H9 (cell line): ENCODE results near the gene GSE1. TPM values are rescaled to one million over a fixed set of nuclear protein-coding genes. Genes with fewer than 3 reads are reported as not detected.
A peak's percentile ranks its signal among the peaks of the same experiment; 100 is the strongest.

Experiments
- DNase-seq: peaks from one replicate; pipeline ENCODE4 v3.0.0-alpha.2; 2017
- H2AFZ ChIP-seq: one replicate; pipeline ENCODE4 v1.6.1; 2013; ENCODE audit warnings: mild to moderate bottlenecking, low read length, control low read depth, moderate library complexity
- H2AK5ac ChIP-seq: 2 replicates; pipeline ENCODE4 v1.6.1; 2013; ENCODE audit warnings: low read length, control low read depth, mixed read lengths; ENCODE audit not compliant: insufficient read length
- H2BK120ac ChIP-seq: one replicate; pipeline ENCODE4 v1.6.1; 2013; ENCODE audit warnings: low read depth, mild to moderate bottlenecking, low read length, control low read depth, inconsistent platforms; ENCODE audit not compliant: poor library complexity, severe bottlenecking
- H2BK12ac ChIP-seq: 2 replicates; pipeline ENCODE4 v1.6.1; 2013; ENCODE audit warnings: low read length, control low read depth, mixed read lengths, low read depth; ENCODE audit not compliant: insufficient read length
- H2BK15ac ChIP-seq: 2 replicates; pipeline ENCODE4 v1.6.1; 2013; ENCODE audit warnings: low read depth, low read length, control low read depth
- H2BK20ac ChIP-seq: one replicate; pipeline ENCODE4 v1.6.1; 2013; ENCODE audit warnings: low read depth, mild to moderate bottlenecking, low read length, control low read depth, inconsistent platforms; ENCODE audit not compliant: poor library complexity, severe bottlenecking
- H2BK5ac ChIP-seq: 2 replicates; pipeline ENCODE4 v1.6.1; 2013; ENCODE audit warnings: low read length, control low read depth, mixed read lengths; ENCODE audit not compliant: insufficient read length
- H3K14ac ChIP-seq: 2 replicates; pipeline ENCODE4 v1.6.1; 2013; ENCODE audit warnings: low read length, control low read depth; ENCODE audit not compliant: insufficient read depth
- H3K18ac ChIP-seq: 2 replicates; pipeline ENCODE4 v1.6.1; 2013; ENCODE audit warnings: low read depth, mild to moderate bottlenecking, mixed read lengths, low read length, control low read depth; ENCODE audit not compliant: insufficient read length
- H3K23ac ChIP-seq: 2 replicates; pipeline ENCODE4 v1.6.1; 2013; ENCODE audit warnings: low read length, control low read depth, mixed read lengths, low read depth; ENCODE audit not compliant: insufficient read length
- H3K23me2 ChIP-seq: 2 replicates; pipeline ENCODE4 v1.6.1; 2013; ENCODE audit warnings: low read depth, mild to moderate bottlenecking, mixed read lengths, low read length, control low read depth; ENCODE audit not compliant: insufficient read length, poor library complexity, severe bottlenecking
- H3K27ac ChIP-seq: 2 replicates; pipeline ENCODE4 v1.5.1; 2013; ENCODE audit warnings: low read length, control low read depth, mixed read lengths, low read depth; ENCODE audit not compliant: insufficient read length
- H3K27me3 ChIP-seq: 2 replicates; pipeline ENCODE4 v1.6.1; 2013; ENCODE audit warnings: low read length, control low read depth, inconsistent platforms; ENCODE audit not compliant: insufficient read depth
- H3K4ac ChIP-seq: 2 replicates; pipeline ENCODE4 v1.6.1; 2013; ENCODE audit warnings: low read depth, mild to moderate bottlenecking, control low read depth, inconsistent platforms, low read length, moderate library complexity
- H3K4me1 ChIP-seq: 2 replicates; pipeline ENCODE4 v1.6.1; 2013; ENCODE audit warnings: low read length, control low read depth, inconsistent platforms; ENCODE audit not compliant: insufficient read depth
- H3K4me2 ChIP-seq: 2 replicates; pipeline ENCODE4 v1.6.1; 2013; ENCODE audit warnings: low read length, control low read depth, mixed read lengths; ENCODE audit not compliant: insufficient read length, insufficient read depth
- H3K56ac ChIP-seq: 2 replicates; pipeline ENCODE4 v1.6.1; 2013; ENCODE audit warnings: low read depth, mild to moderate bottlenecking, mixed read lengths, low read length, control low read depth; ENCODE audit not compliant: insufficient read length
- H3K79me1 ChIP-seq: 2 replicates; pipeline ENCODE4 v1.6.1; 2013; ENCODE audit warnings: low read depth, mild to moderate bottlenecking, moderate library complexity, low read length, control low read depth, inconsistent platforms; ENCODE audit not compliant: insufficient read depth, poor library complexity, severe bottlenecking
- H3K79me2 ChIP-seq: 2 replicates; pipeline ENCODE4 v1.6.1; 2013; ENCODE audit warnings: low read length, control low read depth, inconsistent platforms; ENCODE audit not compliant: insufficient read depth
- H3K9ac ChIP-seq: 2 replicates; pipeline ENCODE4 v1.6.1; 2013; ENCODE audit warnings: low read length, control low read depth, mixed read lengths; ENCODE audit not compliant: insufficient read length; ENCODE audit errors: extremely low read depth
- H3K9me3 ChIP-seq: one replicate; pipeline ENCODE4 v1.6.1; 2013; ENCODE audit warnings: low read depth, low read length, inconsistent platforms; ENCODE audit not compliant: control insufficient read depth
- H3T11ph ChIP-seq: one replicate; pipeline ENCODE4 v1.6.1; 2013; ENCODE audit warnings: mild to moderate bottlenecking, low read length, control low read depth, inconsistent platforms
- H4K20me1 ChIP-seq: one replicate; pipeline ENCODE4 v1.6.1; 2013; ENCODE audit not compliant: control insufficient read depth, insufficient read length, insufficient read depth
- H4K5ac ChIP-seq: 2 replicates; pipeline ENCODE4 v1.6.1; 2013; ENCODE audit warnings: low read depth, mild to moderate bottlenecking, mixed read lengths, low read length, control low read depth; ENCODE audit not compliant: insufficient read length
- H4K8ac ChIP-seq: replicated peaks from 2 replicates; pipeline ENCODE4 v1.6.1; 2013; ENCODE audit warnings: low read length, control low read depth, mixed read lengths, low read depth; ENCODE audit not compliant: insufficient read length
- H4K91ac ChIP-seq: 2 replicates; pipeline ENCODE4 v1.6.1; 2013; ENCODE audit warnings: low read depth, mild to moderate bottlenecking, moderate library complexity, mixed read lengths, low read length, control low read depth; ENCODE audit not compliant: insufficient read length
- H3K27ac Mint-ChIP-seq, 3 experiments: 2 replicates in 2 of 3; 3 replicates in 1 of 3; pipeline ENCODE4 v1.8.0; 2020 to 2021; ENCODE audit warnings: mixed read lengths in 3 of 3, mild to moderate bottlenecking in 1 of 3, moderate library complexity in 1 of 3
- H3K27me3 Mint-ChIP-seq: 2 replicates; pipeline ENCODE4 v1.8.0; 2021; ENCODE audit warnings: low read depth, mild to moderate bottlenecking, moderate library complexity, mixed read lengths
- H3K36me3 Mint-ChIP-seq, 3 experiments: 2 replicates in 2 of 3; 3 replicates in 1 of 3; pipeline ENCODE4 v1.8.0; 2020 to 2021; ENCODE audit warnings: low read depth in 3 of 3, mixed read lengths in 3 of 3; ENCODE audit not compliant: insufficient read depth in 1 of 3
- H3K4me1 Mint-ChIP-seq, 2 experiments: 2 replicates each; pipeline ENCODE4 v1.8.0; 2020; ENCODE audit warnings: mixed read lengths in 2 of 2
- H3K4me3 Mint-ChIP-seq, 2 experiments: 2 replicates in 1 of 2; 3 replicates in 1 of 2; pipeline ENCODE4 v1.8.0; 2020 to 2021; ENCODE audit warnings: mild to moderate bottlenecking in 2 of 2, mixed read lengths in 2 of 2, moderate library complexity in 1 of 2
- H3K9me3 Mint-ChIP-seq, 2 experiments: 2 replicates in 1 of 2; 3 replicates in 1 of 2; pipeline ENCODE4 v1.8.0; 2020; ENCODE audit warnings: mild to moderate bottlenecking in 2 of 2, mixed read lengths in 2 of 2, moderate library complexity in 1 of 2
- WGBS: extraction: QIAGEN DNeasy Blood & Tissue Kit; methylation state at CpG from one replicate; pipeline ENCODE4 v1.1.7; 2013; ENCODE audit warnings: missing lambda C conversion rate, low lambda C conversion rate, mixed read lengths; ENCODE audit not compliant: insufficient read length; ENCODE audit errors: extremely low coverage; 5-methylcytosine and 5-hydroxymethylcytosine counted together
- total RNA-seq: library from RNA; stranded (reverse); gene quantifications from 2 replicates; pipeline ENCODE4 v1.2.1, GENCODE V29; 2021
- TF ChIP-seq, protein P1 (sequence below): fragments of 200-600 bp; sonication (generic); conservative IDR thresholded peaks from 3 replicates; pipeline ENCODE4 v1.8.0; 2021; ENCODE audit warnings: antibody characterized with exemption, mild to moderate bottlenecking

Gene GSE1
- total RNA-seq, 1 experiment from 2014 or later, result 125 TPM

GRCh38 chr16:85670840-85671239 lies 57.7 kb downstream of the GSE1 start:
- Histone ChIP-seq H4K91ac (no peak overlapping the region), H3K9me3 (no peaks in the 10 kb centered on the region), H2BK120ac (no peak overlapping the region), H3K23ac (no peak overlapping the region), H2AK5ac (no peak overlapping the region), H3K79me1 (no peaks in the 10 kb centered on the region), H3K27ac (no peak overlapping the region), H2BK15ac (no peak overlapping the region), H4K5ac (no peak overlapping the region), H2AFZ (no peak overlapping the region), H2BK5ac (no peak overlapping the region), H3K79me2 (no peaks in the 10 kb centered on the region), H2BK20ac (no peak overlapping the region), H3K9ac (no peak overlapping the region), H3K23me2 (no peaks in the 10 kb centered on the region), H3K4ac (no peak overlapping the region), H3K4me2 (no peak overlapping the region), H3K18ac (no peak overlapping the region), H4K20me1 (peaks cover 2% of the 10 kb centered on the region), H3K14ac (no peak overlapping the region), H3T11ph (no peak overlapping the region), H3K4me1 (no peaks in the 10 kb centered on the region), H3K56ac (no peak overlapping the region), H3K27me3 (no peaks in the 10 kb centered on the region), H2BK12ac (no peak overlapping the region), H4K8ac (no peak overlapping the region)
- H3K4me1 Mint-ChIP-seq, result no peaks in the 10 kb centered on the region
- TF ChIP-seq, protein P1, sequence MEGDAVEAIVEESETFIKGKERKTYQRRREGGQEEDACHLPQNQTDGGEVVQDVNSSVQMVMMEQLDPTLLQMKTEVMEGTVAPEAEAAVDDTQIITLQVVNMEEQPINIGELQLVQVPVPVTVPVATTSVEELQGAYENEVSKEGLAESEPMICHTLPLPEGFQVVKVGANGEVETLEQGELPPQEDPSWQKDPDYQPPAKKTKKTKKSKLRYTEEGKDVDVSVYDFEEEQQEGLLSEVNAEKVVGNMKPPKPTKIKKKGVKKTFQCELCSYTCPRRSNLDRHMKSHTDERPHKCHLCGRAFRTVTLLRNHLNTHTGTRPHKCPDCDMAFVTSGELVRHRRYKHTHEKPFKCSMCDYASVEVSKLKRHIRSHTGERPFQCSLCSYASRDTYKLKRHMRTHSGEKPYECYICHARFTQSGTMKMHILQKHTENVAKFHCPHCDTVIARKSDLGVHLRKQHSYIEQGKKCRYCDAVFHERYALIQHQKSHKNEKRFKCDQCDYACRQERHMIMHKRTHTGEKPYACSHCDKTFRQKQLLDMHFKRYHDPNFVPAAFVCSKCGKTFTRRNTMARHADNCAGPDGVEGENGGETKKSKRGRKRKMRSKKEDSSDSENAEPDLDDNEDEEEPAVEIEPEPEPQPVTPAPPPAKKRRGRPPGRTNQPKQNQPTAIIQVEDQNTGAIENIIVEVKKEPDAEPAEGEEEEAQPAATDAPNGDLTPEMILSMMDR, result no peak
- no CpG with 5 or more reads among the region's 14 CpGs for WGBS
- H3K27me3 Mint-ChIP-seq, result no peaks in the 10 kb centered on the region; the same call in none of the 2 replicates
- no peaks in the 10 kb centered on the region for H3K9me3 Mint-ChIP-seq
- H3K4me3 Mint-ChIP-seq, result no peak overlapping the region
- H3K27ac Mint-ChIP-seq, result peak overlapping the region in 2 of 3 experiments; percentile 82 to 87; a peak in 4 of 7 replicates
- peaks cover 43 to 98% (median 92%) of the 10 kb centered on the region in 3 experiments; a peak in 6 of 7 replicates for H3K36me3 Mint-ChIP-seq
- DNase-seq, result no peak
